Thoracic aorta (tissue), 2 donors: ENCODE data around the gene GSG1L. TPM values are rescaled to one million over a fixed set of nuclear protein-coding genes. Genes with fewer than 3 reads are reported as not detected.

Source experiments
- ATAC-seq: fragments of 150-250 bp; one replicate; pipeline ENCODE4 v1.8.0; 2017; ENCODE audit warnings: low read depth; ENCODE audit not compliant: insufficient number of reproducible peaks, low FRiP score
- DNase-seq: peaks from one replicate; pipeline ENCODE4 v3.0.0-alpha.2; 2020; ENCODE audit warnings: low spot score
- H3K27ac ChIP-seq, 2 donors: fragments of 200-600 bp; sonication (generic); 1 replicate in 1 of 2; 2 replicates in 1 of 2; pipeline ENCODE4 v1.5.1; 2016; ENCODE audit warnings: mild to moderate bottlenecking in 2 of 2, moderate library complexity in 2 of 2
- H3K27me3 ChIP-seq: fragments of 200-600 bp; sonication (generic); replicated peaks from 2 replicates; pipeline ENCODE4 v1.6.0; 2016; ENCODE audit warnings: mild to moderate bottlenecking; ENCODE audit not compliant: insufficient read depth
- H3K36me3 ChIP-seq: fragments of 200-600 bp; sonication (generic); one replicate; pipeline ENCODE4 v1.5.1; 2016
- H3K4me1 ChIP-seq, 2 donors: fragments of 200-600 bp; sonication (generic); 1 replicate in 1 of 2; 2 replicates in 1 of 2; pipeline versions ENCODE4 v1.5.1 to v1.6.0; 2016; ENCODE audit warnings: low read depth in 2 of 2, mild to moderate bottlenecking in 1 of 2; ENCODE audit not compliant: control insufficient read depth in 1 of 2
- H3K4me3 ChIP-seq: fragments of 200-600 bp; sonication (generic); 2 replicates; pipeline ENCODE4 v1.5.1; 2016; ENCODE audit warnings: mild to moderate bottlenecking
- H3K9me3 ChIP-seq: fragments of 200-600 bp; sonication (generic); 2 replicates; pipeline ENCODE4 v1.5.1; 2016
- total RNA-seq, 2 donors: library from RNA; depleted of rRNA; stranded (reverse); fragments of >200 nt; gene quantifications; one replicate each; pipeline versions ENCODE4 v1.1.0 to v1.2.3, GENCODE V29; 2016
- TF ChIP-seq, protein P1 (sequence below): fragments of 200-600 bp; sonication (generic); IDR thresholded peaks from one replicate; pipeline ENCODE4 v1.5.1; 2019; ENCODE audit warnings: antibody characterized with exemption

GSG1L gene
- total RNA-seq, 2 donors from 2014 or later = 5.3 to 5.9 TPM

DNA sequence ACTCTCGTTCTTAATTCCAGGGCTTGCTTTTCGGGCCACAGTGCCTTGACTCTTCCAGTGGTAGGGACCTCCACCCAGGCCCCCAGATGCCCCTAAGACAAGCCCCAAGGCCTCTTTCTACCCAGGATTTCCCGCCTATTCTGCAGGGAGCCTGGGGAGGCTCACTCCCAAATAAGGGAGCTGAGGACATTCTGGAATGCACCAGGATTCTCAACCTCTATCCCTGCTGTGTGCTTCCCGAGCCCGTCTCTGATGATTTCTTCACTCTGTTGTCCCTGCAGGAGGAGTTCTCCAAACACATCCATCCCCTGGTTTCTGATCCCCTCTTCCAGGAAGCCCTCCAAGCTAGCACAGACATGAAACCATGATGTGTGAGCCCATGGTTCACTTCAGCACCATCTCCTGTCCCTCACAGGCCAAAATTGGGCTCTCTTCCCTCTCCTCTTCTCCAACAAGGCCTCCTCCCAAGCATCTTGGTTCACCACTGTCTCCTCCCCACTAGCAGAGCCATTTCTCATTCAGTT, 257.6 kb downstream of the GSG1L start:
- ATAC-seq (no peak), DNase-seq (no peak)
- TF ChIP-seq, protein P1, sequence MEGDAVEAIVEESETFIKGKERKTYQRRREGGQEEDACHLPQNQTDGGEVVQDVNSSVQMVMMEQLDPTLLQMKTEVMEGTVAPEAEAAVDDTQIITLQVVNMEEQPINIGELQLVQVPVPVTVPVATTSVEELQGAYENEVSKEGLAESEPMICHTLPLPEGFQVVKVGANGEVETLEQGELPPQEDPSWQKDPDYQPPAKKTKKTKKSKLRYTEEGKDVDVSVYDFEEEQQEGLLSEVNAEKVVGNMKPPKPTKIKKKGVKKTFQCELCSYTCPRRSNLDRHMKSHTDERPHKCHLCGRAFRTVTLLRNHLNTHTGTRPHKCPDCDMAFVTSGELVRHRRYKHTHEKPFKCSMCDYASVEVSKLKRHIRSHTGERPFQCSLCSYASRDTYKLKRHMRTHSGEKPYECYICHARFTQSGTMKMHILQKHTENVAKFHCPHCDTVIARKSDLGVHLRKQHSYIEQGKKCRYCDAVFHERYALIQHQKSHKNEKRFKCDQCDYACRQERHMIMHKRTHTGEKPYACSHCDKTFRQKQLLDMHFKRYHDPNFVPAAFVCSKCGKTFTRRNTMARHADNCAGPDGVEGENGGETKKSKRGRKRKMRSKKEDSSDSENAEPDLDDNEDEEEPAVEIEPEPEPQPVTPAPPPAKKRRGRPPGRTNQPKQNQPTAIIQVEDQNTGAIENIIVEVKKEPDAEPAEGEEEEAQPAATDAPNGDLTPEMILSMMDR = no peak
- Histone ChIP-seq H3K27ac (no peak overlapping the region), H3K27me3 (no peaks in the 10 kb centered on the region), H3K4me1 (peaks cover 0 to 10% of the 10 kb centered on the region in 2 donors), H3K9me3 (no peaks in the 10 kb centered on the region), H3K4me3 (no peak overlapping the region), H3K36me3 (no peaks in the 10 kb centered on the region)

DNA sequence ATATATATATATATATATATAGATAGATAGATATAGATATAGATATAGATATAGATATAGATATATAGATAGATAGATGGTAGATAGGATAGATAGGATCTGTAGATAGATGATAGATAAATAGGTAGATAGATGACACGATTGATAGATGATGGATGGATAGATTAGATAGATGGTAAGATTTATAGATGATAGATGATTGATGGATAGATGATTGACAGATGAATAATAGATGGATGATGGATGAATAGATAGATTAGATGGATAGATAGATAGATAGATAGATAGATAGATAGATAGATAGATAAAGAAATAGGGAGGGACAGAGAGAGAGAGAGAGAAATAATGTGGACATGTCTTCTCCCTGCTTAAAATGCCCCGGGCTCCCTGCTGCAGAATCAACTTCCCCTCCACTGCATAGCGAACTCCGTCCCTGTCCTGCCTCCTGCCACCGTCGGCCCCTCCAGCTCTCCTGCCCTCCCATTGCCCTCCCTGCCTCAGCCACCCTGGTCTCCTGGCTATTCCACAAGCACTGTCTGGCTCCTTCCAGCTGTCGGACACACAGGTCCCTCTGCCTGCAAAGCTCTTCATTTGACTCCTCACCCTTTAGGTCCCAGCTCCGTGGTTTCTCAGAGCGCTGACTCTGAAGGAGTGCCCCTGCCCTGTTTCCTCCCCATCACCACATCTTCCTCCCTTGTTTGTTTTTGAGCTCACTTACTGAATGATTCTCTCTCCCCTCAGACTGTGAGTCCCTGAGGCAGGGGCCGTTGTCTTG, 259.6 kb downstream of the GSG1L start:
- ATAC-seq (no peak), DNase-seq (no peak)
- Histone ChIP-seq H3K4me1 (peaks cover 0 to 10% of the 10 kb centered on the region in 2 donors), H3K27me3 (no peaks in the 10 kb centered on the region), H3K36me3 (no peaks in the 10 kb centered on the region), H3K9me3 (no peaks in the 10 kb centered on the region), H3K27ac (no peak overlapping the region), H3K4me3 (no peak overlapping the region)
- TF ChIP-seq, protein P1 = no peak

DNA sequence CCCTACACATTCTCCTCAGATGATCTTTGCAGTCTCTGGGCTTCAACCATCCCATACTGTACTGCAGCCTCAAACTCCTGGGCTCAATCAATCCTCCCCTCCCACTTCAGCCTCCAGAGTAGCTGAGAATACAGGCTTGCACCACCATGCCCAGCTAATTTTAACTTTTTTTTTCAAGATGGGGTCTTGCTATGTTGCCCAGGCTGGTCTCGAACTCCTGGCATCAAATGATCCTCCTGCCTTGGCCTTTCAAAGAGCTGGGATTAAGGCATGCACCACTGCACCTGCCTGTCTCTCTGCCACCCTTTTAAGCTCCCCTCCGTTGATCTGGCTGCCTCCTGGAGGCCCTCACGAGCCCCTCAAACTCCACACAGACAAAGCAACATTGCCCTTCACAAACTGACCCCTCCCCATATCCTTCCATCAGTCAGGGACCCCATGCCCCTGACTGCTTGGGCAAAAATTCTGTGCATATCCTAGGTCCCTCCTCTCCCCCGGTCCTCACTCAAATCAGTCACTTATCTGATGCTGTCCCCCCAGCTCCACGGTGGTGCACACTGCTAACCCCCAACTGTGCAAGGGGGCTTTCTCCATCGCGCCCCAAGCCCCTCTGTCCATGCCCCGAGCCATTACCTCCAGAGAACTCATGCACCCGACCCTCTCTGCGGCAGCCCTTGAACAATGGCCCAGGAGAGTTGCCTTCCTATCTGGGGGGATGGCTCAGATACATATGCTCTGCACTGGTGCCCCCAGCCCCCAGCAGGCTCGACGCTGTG, 260.7 kb downstream of the GSG1L start:
- ATAC-seq (no peak), DNase-seq (no peak)
- TF ChIP-seq, protein P1 = no peak
- Histone ChIP-seq H3K27me3 (no peaks in the 10 kb centered on the region), H3K9me3 (no peaks in the 10 kb centered on the region), H3K4me3 (no peak overlapping the region), H3K36me3 (no peaks in the 10 kb centered on the region), H3K27ac (no peak overlapping the region), H3K4me1 (peaks cover 0 to 20% of the 10 kb centered on the region in 2 donors)

DNA sequence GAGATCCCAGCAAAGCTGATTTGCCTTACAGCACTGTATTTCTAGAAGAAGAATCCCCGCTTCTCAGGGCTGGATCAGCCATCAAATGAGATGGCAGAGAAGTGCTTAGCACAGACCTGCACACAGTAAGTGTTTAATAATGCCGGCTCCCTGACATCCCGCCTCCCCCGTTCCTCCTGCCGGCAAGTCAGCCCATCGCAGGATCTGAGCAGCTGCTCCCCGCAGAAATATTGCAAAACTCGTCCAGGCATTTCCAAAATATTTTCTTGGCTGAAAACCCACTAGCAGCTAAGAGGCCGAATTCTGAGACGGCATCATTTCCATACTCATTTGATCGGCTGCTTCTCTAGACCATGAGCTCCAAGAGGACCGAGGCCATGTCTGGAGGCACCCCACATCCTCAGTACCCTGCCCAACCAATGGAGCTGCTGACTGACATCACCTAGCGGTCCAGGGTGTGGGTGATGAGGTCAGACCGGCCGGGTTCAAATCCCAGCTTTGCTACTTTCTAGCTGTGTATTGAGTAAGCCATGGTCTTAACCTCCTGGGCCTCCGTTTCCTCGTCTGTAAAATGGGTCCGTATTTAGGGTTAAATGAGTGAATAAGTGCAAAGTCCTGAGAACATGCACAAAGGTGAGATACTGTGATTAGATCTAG, 262.1 kb downstream of the GSG1L start:
- Histone ChIP-seq H3K36me3 (no peaks in the 10 kb centered on the region), H3K9me3 (no peaks in the 10 kb centered on the region), H3K4me3 (no peak overlapping the region), H3K27me3 (no peaks in the 10 kb centered on the region), H3K4me1 (peaks cover 0 to 23% of the 10 kb centered on the region in 2 donors), H3K27ac (no peak overlapping the region)
- TF ChIP-seq, protein P1 = no peak
- ATAC-seq (no peak), DNase-seq (no peak)

DNA sequence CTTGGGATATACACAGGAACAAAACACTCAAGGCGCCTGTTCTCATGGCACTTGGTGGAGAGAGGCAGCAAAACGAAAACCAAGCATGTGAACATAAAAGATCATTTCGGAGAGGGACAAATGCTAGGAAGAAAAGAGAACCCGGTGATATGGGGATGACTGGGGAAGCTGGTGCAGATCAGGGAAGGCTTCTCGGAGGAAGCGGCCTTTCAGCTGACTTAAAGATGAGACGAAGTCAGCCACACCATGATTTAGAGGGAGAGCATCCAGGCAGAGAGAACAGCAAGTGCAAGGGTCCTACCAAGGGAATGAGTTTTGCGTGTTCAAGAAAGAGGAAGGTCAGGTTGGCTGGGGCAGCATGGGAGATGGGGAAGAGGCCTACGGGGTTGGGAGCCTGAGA, 262.7 kb downstream of the GSG1L start:
- no peaks in the 10 kb centered on the region for H3K9me3 ChIP-seq
- DNase-seq = no peak
- ATAC-seq = no peak
- H3K36me3 ChIP-seq = no peaks in the 10 kb centered on the region
- no peaks in the 10 kb centered on the region for H3K27me3 ChIP-seq
- H3K4me3 ChIP-seq = no peak overlapping the region
- TF ChIP-seq, protein P1 = no peak
- H3K4me1 ChIP-seq = peaks cover 0 to 23% of the 10 kb centered on the region in 2 donors
- no peak overlapping the region for H3K27ac ChIP-seq
